GM12875 (cell line): ENCODE results near the gene OR2A7.
"Not testable (repeated sequence)": the region's sequence is repeated elsewhere in the genome, so short reads cannot be mapped to it uniquely, and the experiment has no call there.

Source experiments
- H3K4me3 ChIP-seq: one replicate; pipeline ENCODE4 v1.5.1; 2011; ENCODE audit warnings: low read depth, low read length, control low read depth

The OR2A7 gene, protein sequence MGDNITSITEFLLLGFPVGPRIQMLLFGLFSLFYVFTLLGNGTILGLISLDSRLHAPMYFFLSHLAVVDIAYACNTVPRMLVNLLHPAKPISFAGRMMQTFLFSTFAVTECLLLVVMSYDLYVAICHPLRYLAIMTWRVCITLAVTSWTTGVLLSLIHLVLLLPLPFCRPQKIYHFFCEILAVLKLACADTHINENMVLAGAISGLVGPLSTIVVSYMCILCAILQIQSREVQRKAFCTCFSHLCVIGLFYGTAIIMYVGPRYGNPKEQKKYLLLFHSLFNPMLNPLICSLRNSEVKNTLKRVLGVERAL

DNA sequence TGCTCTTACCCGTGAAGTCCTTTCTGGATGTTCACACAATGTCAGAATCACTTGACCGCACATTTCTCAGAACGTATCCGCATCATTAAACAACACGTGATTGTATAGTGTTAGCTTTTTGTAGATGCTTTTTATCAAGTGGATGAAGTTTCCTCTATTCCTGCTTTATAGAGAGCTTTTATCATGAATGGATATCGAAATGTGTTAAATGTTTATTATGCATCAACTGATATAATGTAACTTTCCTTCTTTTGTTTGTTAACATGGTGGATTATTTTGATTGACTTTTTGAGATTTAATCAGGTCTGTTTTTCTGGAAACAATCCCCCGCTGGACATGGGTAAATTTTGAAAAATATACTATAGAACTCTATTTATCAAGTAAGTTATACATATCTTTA is at the start of gene OR2A7:
TSS of gene OR2A7 (minus strand) at position 101 of the 400 bp plus-strand sequence. CDS start 5,164 bp downstream, outside the sequence.
- H3K4me3 ChIP-seq, result not testable (repeated sequence)

GRCh38 chr7:144311872-144312469 is 47.4 kb upstream of the OR2A7 start, which contains the start of gene OR2A1:
TSS of gene OR2A1 (plus strand) at chr7:144312419. CDS start at chr7:144318125, 5,706 bp downstream.
- not testable (repeated sequence) for H3K4me3 ChIP-seq

- H3K4me3 ChIP-seq, result not testable (repeated sequence)
Observed at GRCh38 chr7:144311218-144311617, 46.6 kb upstream of the OR2A7 start.

GRCh38 chr7:144309702-144310101 is 45.1 kb upstream of the OR2A7 start:
- not testable (repeated sequence) for H3K4me3 ChIP-seq

- H3K4me3 ChIP-seq, result not testable (repeated sequence)
Observed at GRCh38 chr7:144305156-144305555, 40.6 kb upstream of the OR2A7 start.

DNA sequence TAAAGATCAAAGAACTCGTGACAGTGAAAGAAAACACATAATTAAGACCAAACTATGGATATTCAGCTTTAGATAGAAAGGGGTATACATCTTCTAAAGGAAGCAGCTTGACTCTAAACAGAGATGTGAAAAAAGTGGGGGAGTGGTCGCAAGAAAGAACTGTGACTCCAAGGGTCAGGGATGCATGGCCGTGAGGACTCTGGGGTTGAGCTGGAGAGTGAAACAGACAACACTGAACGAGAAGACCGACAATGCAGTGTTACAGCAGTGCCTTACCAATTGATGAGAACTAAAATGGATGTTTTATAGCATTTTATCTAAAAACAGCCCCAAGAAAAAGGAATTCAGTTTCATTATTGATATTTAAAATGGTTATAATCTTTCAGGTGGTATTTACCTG is 39.0 kb upstream of the OR2A7 start:
- H3K4me3 ChIP-seq, result not testable (repeated sequence)

- not testable (repeated sequence) for H3K4me3 ChIP-seq
Observed at GRCh38 chr7:144302578-144303303, 38.1 kb upstream of the OR2A7 start.

- H3K4me3 ChIP-seq, result not testable (repeated sequence)
Observed at GRCh38 chr7:144293794-144294499, 29.4 kb upstream of the OR2A7 start.

- H3K4me3 ChIP-seq, result not testable (repeated sequence)
Observed at GRCh38 chr7:144292384-144293161, 28.0 kb upstream of the OR2A7 start.

DNA sequence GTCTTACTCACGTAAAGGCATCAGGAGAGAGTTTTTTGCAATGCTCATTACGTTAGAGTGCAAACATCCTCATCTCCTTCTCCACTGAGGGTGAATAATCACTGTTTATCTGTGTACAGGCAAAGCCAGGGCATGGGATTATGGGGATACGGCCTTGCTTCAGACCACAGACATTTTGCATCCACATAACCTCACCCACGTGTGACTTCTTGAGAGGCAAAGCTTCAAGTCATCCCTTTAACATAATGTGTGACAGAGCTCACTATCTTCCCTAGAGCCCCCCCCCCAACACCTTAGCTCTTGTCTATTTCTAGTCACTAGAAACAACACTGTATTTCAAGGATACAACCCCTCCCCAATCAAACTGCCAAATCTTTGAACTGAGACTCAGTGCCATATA is 27.0 kb upstream of the OR2A7 start:
- not testable (repeated sequence) for H3K4me3 ChIP-seq

GRCh38 chr7:144287171-144287784 is 22.7 kb upstream of the OR2A7 start:
- H3K4me3 ChIP-seq, result not testable (repeated sequence)

GRCh38 chr7:144283716-144284115 is 19.1 kb upstream of the OR2A7 start:
- not testable (repeated sequence) for H3K4me3 ChIP-seq

GRCh38 chr7:144282490-144282889 is 17.9 kb upstream of the OR2A7 start:
- H3K4me3 ChIP-seq, result not testable (repeated sequence)

- H3K4me3 ChIP-seq, result not testable (repeated sequence)
Observed at GRCh38 chr7:144281981-144282380, 17.4 kb upstream of the OR2A7 start.

DNA sequence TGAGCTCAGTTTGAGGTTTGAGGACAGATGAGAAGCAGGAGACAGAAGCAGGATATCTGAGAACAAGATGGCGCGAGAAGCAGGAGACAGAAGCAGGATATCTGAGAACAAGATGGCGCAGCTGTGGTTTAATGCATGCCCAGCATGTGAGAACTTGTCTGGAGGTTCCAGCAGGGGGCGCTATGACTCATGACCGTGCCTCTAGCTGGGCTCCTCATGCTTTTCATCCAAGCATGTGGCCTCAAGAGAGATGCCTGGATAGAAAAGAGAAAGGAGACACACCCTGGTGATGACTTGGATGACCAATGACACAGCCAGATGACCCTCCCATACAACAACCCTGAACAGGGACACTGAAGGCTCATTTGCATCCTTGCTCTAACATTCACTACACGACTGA is 15.4 kb upstream of the OR2A7 start:
- H3K4me3 ChIP-seq, result not testable (repeated sequence)

GRCh38 chr7:144275281-144275680 is 10.7 kb upstream of the OR2A7 start:
- H3K4me3 ChIP-seq, result not testable (repeated sequence)

DNA sequence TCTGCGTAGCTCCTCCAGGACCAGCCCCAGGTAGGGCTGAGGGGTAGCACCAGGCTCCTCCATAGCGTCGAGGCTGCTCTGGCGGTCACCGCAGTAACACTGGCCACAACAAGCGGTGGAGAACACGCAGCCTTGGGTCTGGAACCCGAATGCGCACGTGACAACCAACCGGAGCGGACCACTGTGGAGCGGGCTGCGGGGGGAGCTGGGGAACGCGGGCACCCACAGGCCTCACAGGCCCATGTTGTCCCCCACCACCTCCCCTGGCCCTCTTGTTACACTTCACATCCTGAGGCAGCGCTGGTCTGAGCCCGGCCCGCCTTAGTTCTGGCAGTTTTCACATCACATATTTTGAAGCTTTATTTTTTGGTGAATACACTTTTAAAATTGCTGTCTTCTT is 4.6 kb upstream of the OR2A7 start, which contains the start of gene CTAGE8:
TSS of gene CTAGE8 (minus strand) at position 101 of the 400 bp plus-strand sequence. CDS start at position 63, 38 bp downstream.
- H3K4me3 ChIP-seq, result not testable (repeated sequence)

GRCh38 chr7:144262128-144262527 is 2.5 kb downstream of the OR2A7 start:
- not testable (repeated sequence) for H3K4me3 ChIP-seq

GRCh38 chr7:144259067-144259466 is 5.5 kb downstream of the OR2A7 start:
- H3K4me3 ChIP-seq, result not testable (repeated sequence)
